Parathyroid adenoma (tissue), 2 donors: ENCODE data around the gene MAP4K1.

Experiments
- H2AFZ ChIP-seq: fragments of 300-600 bp; sonication (generic); one replicate; pipeline ENCODE4 v1.7.0; 2017; ENCODE audit warnings: antibody characterized with exemption, mild to moderate bottlenecking
- H3K27ac ChIP-seq: fragments of 300-600 bp; sonication (generic); one replicate; pipeline ENCODE4 v1.7.0; 2017
- H3K27me3 ChIP-seq: fragments of 300-600 bp; sonication (generic); one replicate; pipeline ENCODE4 v1.7.0; 2017; ENCODE audit warnings: low read length; ENCODE audit not compliant: control insufficient read depth, insufficient read depth
- H3K36me3 ChIP-seq: fragments of 300-600 bp; sonication (generic); one replicate; pipeline ENCODE4 v1.7.0; 2017; ENCODE audit warnings: low read length; ENCODE audit not compliant: control insufficient read depth, insufficient read depth
- H3K4me1 ChIP-seq: fragments of 300-600 bp; sonication (generic); one replicate; pipeline ENCODE4 v1.7.0; 2017; ENCODE audit warnings: control low read depth
- H3K4me2 ChIP-seq: fragments of 300-600 bp; sonication (generic); one replicate; pipeline ENCODE4 v1.7.0; 2017; ENCODE audit warnings: low read length
- H3K4me3 ChIP-seq: fragments of 300-600 bp; sonication (generic); one replicate; pipeline ENCODE4 v1.7.0; 2017; ENCODE audit warnings: low read depth, low read length
- H3K79me2 ChIP-seq: fragments of 300-600 bp; sonication (generic); one replicate; pipeline ENCODE4 v1.7.0; 2017; ENCODE audit warnings: control low read depth
- H3K9ac ChIP-seq: fragments of 300-600 bp; sonication (generic); one replicate; pipeline ENCODE4 v1.7.0; 2017; ENCODE audit warnings: mild to moderate bottlenecking
- H3K9me3 ChIP-seq: fragments of 300-600 bp; sonication (generic); one replicate; pipeline ENCODE4 v1.7.0; 2017; ENCODE audit warnings: low read length; ENCODE audit not compliant: control insufficient read depth
- TF ChIP-seq, protein P1 (sequence below): fragments of 300-600 bp; sonication (generic); IDR thresholded peaks from one replicate; pipeline ENCODE4 v1.7.0; 2017; ENCODE audit warnings: antibody characterized with exemption, mild to moderate bottlenecking
- donor health status: primary hyperparathyroidism.

The MAP4K1 gene

DNA sequence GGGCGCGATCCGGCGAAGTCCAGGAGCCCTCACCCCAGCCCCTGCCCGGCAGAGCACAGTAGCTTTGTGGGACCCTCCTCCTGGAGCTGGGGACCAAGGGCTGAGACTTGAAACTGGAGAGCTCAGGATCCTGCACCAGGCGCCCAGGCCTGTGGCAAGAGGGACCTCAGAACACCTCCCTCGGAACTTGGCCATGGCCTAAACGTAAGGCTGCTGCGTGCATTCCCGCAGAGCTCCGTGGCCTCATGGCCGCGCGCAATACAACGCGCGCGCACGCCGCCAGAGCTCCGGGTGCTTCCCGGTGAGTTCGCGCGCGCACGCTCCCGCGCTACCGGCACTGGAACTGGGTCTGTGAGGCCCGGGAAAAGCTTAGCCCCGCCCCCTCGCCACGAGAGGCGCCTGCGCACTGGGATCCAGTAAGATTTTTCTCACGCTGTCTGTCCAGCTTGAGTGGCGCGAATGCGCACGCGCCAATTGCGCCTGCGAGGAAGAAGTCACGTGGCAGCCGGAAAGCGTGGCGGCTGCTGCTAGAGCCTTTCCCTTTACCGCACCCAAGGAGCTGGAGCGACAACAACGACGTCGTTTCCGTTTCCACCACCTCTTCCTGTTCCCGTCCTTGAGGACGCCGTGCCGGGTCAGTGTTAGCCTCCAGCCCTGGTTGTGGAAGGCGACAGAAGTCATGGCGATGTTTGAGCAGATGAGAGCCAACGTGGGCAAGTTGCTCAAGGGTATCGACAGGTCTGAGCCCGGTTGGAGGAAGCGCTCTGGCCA, 1.0 kb upstream of the MAP4K1 start, which contains the start of gene EIF3K:
Gene EIF3K, plus strand, starts transcription at position 599 of the 771 bp plus-strand sequence. Its CDS starts 81 bp downstream, at position 680.
- Histone ChIP-seq H3K79me2 (peaks cover 11% of the 10 kb centered on the region), H2AFZ (peak within 1 kb of the TSS; percentile 99), H3K27ac (peak within 1 kb of the TSS; percentile 80), H3K4me1 (peaks cover 13% of the 10 kb centered on the region), H3K9me3 (no peaks in the 10 kb centered on the region), H3K9ac (peak within 1 kb of the TSS; percentile 78), H3K4me3 (peak within 1 kb of the TSS; percentile 87), H3K36me3 (no peaks in the 10 kb centered on the region), H3K27me3 (no peaks in the 10 kb centered on the region), H3K4me2 (peak within 1 kb of the TSS; percentile 81)
- TF ChIP-seq, protein P1, sequence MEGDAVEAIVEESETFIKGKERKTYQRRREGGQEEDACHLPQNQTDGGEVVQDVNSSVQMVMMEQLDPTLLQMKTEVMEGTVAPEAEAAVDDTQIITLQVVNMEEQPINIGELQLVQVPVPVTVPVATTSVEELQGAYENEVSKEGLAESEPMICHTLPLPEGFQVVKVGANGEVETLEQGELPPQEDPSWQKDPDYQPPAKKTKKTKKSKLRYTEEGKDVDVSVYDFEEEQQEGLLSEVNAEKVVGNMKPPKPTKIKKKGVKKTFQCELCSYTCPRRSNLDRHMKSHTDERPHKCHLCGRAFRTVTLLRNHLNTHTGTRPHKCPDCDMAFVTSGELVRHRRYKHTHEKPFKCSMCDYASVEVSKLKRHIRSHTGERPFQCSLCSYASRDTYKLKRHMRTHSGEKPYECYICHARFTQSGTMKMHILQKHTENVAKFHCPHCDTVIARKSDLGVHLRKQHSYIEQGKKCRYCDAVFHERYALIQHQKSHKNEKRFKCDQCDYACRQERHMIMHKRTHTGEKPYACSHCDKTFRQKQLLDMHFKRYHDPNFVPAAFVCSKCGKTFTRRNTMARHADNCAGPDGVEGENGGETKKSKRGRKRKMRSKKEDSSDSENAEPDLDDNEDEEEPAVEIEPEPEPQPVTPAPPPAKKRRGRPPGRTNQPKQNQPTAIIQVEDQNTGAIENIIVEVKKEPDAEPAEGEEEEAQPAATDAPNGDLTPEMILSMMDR, result no peak

DNA sequence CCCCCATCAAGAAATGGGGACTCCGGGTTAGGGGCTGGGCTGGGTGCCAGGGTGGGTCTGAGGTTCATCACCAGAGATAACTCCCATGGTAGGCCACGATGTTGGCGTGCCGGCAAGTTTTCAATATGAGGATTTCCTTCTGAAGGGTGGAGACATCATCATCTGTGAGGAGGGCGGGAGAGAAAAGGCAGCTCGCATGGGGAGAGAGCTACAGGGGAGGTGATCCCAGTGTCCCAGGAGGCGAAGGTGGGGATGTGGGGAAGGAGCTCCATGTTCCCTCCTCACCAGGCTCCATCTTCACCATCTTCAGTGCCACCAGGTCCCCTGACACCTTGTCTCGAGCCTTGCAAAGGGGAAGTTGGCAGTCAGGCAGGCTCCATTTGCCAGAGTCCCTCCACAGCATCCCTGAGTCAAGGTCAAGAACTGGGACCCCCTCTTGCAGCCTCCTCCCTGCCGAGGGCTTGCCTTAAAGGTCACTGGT, 430 bp downstream of the MAP4K1 start:
- Histone ChIP-seq H3K27me3 (no peaks in the 10 kb centered on the region), H2AFZ (peak overlapping the region; percentile 99), H3K4me2 (no peak overlapping the region), H3K9me3 (no peaks in the 10 kb centered on the region), H3K4me1 (peaks cover 13% of the 10 kb centered on the region), H3K4me3 (no peak overlapping the region), H3K9ac (no peak overlapping the region), H3K36me3 (no peaks in the 10 kb centered on the region), H3K79me2 (peaks cover 11% of the 10 kb centered on the region), H3K27ac (no peak overlapping the region)
- TF ChIP-seq, protein P1, result no peak

DNA sequence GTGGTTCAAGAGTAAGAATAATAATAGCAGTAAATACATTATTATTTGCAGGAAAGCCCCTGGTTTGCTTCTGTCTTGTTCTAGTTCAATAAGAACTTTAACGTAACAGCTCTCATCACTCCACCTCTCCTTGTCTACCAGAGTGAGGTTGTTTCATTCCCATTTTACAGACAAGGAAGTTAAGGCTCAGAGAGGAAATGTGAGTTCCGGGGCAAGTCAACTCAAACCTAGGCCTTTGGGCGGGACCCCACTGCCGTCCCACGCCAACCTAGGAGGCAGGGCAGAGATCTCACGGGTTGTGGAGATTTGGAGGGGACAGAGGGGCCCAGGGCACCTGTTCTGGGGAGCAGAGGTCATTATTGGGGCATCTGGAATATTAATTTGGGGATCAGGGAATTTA, 1.5 kb downstream of the MAP4K1 start:
- no peaks in the 10 kb centered on the region for H3K9me3 ChIP-seq
- no peaks in the 10 kb centered on the region for H3K27me3 ChIP-seq
- no peak overlapping the region for H3K4me2 ChIP-seq
- H3K4me1 ChIP-seq, result peaks cover 13% of the 10 kb centered on the region
- no peaks in the 10 kb centered on the region for H3K36me3 ChIP-seq
- H2AFZ ChIP-seq, result peak overlapping the region; percentile 16
- H3K79me2 ChIP-seq, result peaks cover 11% of the 10 kb centered on the region
- TF ChIP-seq, protein P1, result no peak
- no peak overlapping the region for H3K27ac ChIP-seq
- no peak overlapping the region for H3K4me3 ChIP-seq
- H3K9ac ChIP-seq, result no peak overlapping the region

DNA sequence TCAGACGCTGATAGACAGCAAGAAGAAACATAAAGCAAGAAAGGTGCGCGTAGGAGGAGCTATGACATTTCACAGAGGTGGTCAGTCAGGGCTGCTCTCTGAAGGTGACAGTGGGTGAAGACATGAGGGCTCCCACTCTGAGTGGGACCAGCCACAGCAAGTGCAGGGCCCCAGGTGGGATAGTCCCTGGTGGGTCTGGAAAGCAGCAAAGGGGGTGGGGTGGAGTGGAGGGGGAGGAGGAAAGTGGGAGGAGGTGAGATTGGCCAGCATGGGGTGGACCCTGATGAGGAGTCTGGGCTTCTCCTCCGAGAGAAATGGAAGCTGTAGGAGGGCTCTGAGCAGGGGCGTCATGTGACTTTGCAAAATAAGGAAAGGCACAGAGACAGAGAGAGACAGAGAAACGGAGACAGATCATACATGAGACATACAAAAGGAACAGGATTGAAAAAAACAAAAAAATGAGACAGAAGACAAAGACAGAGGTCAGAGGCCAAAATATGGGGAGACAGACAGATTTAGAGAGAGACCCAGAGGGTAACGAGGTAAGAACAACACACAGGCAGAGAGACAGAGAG, 2.7 kb downstream of the MAP4K1 start:
- H3K4me2 ChIP-seq, result no peak overlapping the region
- no peaks in the 10 kb centered on the region for H3K27me3 ChIP-seq
- H2AFZ ChIP-seq, result no peak overlapping the region
- TF ChIP-seq, protein P1, result no peak
- no peak overlapping the region for H3K4me3 ChIP-seq
- no peak overlapping the region for H3K9ac ChIP-seq
- no peak overlapping the region for H3K27ac ChIP-seq
- H3K79me2 ChIP-seq, result peaks cover 5% of the 10 kb centered on the region
- no peaks in the 10 kb centered on the region for H3K36me3 ChIP-seq
- H3K9me3 ChIP-seq, result no peaks in the 10 kb centered on the region
- peaks cover 12% of the 10 kb centered on the region for H3K4me1 ChIP-seq
